Stimulated activated CD4-positive, alpha-beta T cell treated with anti-CD3 and anti-CD28 coated beads, Interleukin-15, amount 100 ng/mL, for 48 hours (primary cell): Measurements from ENCODE around the gene IL20.

ENCODE experiments used
- DNase-seq, 2 donors: peaks; one replicate each; pipeline ENCODE4 v3.0.0-alpha.2; 2020; ENCODE audit warnings: low read depth in 2 of 2

IL20 gene

DNA sequence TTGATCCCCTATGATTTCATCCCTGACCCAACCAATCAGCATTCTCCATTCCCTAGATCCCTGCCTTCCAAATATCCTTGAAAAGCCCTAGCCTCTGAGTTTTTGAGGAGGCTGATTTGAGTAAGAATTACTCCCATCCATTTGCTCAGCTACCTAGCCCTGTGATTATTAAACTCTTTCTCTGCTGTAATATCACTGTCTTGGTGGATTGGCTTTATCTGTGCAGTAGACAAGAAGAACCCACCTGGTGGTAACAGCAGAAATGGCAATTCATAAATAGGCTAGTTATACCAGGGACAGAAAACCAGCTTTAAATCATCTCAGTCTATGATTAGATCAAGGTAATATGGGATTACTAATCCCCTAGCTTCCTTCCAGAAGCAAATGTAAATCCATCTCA lies 13.0 kb downstream of the IL20 start:
- no peak for DNase-seq

GRCh38 chr1:206880314-206880713 lies 14.9 kb downstream of the IL20 start:
- DNase-seq: no peak

GRCh38 chr1:206882555-206882954 lies 17.1 kb downstream of the IL20 start:
- DNase-seq: no peak

- no peak for DNase-seq
These were observed 17.7 kb downstream of the IL20 start for GRCh38 chr1:206883160-206883559.

GRCh38 chr1:206883876-206884275 lies 18.5 kb downstream of the IL20 start:
- DNase-seq: no peak

GRCh38 chr1:206885341-206886060 lies 20.1 kb downstream of the IL20 start:
- no peak for DNase-seq

DNA sequence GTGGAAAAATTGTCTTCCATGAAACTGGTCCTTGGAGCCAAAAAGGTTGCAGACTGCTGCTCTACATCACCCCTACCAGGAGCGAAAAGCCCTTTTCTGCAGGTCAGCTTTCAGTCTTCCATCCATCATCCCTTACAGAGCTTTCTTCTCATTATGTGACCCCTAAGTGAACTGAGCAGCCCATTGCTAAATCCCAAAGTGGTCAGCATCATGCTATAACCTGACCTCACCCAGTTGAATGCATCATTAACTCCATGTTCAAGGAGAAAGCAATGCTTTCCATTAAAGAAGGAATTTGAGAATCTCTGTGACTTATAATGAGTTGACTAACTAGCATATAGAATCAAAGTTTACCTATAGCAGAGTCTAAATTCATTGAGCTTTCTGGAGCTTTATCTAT lies 21.4 kb downstream of the IL20 start:
- DNase-seq: no peak

GRCh38 chr1:206887701-206888100 lies 22.3 kb downstream of the IL20 start:
- DNase-seq: no peak

DNA sequence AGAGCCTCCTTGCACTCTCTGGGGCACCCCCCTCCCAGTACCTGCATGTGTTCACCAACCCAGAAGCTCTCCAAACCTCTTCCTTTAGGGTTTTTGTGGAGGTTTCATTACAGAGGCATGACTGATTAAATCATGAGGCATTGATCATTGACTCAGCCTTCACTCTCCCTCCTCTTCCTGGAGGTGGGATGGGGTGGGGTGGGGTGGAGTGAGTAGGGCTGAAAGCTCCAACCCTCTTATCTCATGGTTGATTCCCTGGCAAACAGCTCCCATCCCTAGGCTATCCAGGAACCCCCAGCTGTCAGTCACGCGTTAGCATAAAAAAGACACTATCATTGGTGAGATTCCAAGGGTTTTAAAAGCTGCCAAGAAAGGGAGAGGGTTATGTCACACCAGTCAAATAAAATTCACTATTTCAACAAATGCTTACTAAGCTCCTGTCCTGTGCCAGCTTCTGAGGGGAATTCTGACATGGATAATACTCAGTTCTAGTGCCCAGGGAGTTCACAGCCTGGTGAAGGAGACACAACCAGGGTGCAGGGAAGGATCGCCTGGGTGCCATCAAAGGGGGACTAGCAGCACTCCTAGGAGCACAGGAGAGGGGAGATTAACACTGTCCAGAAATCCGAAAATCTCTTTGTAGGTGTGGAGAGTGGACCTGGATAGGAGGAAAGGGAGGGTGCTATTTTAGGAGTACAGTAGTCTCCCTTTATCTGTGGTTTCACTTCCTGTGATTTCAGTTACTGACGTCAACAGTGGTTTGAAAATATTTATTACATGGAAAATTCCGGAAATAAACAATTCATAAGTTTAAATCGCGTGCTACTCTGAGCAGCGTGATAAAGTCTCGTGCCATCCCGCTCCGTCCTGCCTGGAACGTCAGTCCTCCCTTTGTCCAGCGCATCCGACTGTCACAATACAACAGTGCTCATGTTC lies 25.0 kb downstream of the IL20 start:
- DNase-seq: no peak

DNA sequence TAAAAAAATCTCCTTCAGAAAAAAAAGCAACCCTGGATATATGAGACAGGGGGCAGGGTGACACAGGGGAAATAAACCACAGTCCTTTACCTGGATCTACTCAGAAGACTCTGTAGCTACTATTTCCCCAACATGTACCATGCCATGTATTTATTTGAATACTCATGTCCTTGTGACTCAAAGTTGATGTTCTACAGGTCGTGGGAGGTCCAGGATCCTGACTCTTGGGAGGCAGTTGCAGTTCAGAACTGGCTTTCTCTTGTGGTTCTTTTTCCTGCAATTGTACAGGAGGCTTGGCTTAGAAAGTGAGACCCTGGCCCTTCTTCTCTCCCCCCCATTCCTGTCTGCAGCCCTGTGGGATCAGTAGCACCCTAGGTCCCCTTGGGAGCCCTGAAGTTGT lies 26.0 kb downstream of the IL20 start:
- DNase-seq: no peak

DNA sequence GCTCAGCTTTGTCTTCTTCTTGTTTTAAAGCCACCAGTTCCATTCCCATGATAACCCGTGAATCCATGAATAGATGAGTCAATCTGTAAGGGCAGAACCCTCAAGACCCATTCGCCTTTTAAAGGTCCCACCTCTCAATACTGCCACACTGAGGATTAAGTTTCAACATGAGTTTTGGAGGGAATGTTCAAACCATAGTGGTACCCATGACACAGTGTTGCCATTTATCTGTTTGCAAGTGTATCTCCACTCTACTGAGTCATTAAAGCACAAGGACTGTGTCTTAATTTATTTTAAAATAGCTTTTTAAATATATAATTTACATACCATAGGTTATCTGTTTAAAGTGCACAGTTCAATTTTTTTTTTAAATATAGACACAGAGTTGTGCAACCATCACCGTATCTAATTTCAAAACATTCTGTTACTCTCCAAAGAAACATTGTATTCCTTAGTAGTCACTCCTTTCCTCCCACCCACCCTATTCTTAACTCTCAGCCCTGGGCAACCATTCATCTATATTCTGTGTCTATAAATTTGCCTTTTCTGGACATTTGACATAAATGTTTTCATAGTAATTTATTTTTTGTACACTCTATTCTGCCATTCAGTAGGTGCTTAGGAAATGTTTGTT lies 27.0 kb downstream of the IL20 start:
- DNase-seq: no peak

- DNase-seq: no peak
These were observed 28.0 kb downstream of the IL20 start for GRCh38 chr1:206893380-206893779.

- no peak for DNase-seq
These were observed 29.9 kb downstream of the IL20 start for GRCh38 chr1:206895325-206895724.

DNA sequence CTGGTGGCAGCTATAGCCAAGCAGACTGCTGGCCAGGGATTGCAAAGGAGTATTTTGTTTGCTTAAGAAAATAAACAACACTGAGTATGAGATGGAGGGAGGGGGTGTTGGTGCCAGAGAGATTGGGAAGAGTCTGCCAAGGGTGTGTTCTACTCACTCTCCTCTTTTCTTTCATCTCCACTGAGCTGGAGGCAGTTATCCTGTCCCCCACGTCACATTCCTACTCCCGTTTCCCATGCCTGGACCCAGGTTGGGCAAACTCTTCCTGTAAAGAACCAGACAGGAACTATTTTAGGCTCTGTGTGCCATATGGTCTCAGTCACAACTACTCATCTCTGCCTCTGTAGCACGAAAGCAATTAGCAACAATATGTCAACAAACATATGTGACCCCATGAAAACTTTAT lies 30.4 kb downstream of the IL20 start:
- DNase-seq: no peak

DNA sequence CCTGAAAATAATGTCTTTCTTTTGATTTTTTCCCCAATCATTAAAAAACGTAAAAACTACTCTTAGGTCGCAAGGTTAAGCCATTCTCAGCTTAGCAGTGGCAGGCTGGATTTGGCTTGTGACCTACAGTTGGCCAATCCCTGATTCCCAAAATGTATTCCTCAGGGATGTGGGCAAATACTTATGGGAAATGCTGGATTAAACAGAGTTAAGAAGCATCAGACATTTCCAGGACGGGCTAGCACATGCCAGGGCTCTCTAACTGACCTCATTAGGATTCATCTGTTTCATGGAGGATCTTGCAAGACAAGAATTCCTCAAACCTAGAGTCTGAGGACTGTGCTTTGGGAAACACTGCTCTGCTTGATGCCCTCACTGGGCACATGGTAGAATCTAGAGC lies 30.8 kb downstream of the IL20 start:
- no peak for DNase-seq

- DNase-seq: peak; percentile 72 to 77
These were observed 31.8 kb downstream of the IL20 start, which contains the start of gene IL24 for GRCh38 chr1:206897175-206897574. IL24 (plus strand) TSS chr1:206897443; CDS start chr1:206897833, 390 bp downstream.

- no peak for DNase-seq
These were observed 32.9 kb downstream of the IL20 start for GRCh38 chr1:206898089-206898914.

DNA sequence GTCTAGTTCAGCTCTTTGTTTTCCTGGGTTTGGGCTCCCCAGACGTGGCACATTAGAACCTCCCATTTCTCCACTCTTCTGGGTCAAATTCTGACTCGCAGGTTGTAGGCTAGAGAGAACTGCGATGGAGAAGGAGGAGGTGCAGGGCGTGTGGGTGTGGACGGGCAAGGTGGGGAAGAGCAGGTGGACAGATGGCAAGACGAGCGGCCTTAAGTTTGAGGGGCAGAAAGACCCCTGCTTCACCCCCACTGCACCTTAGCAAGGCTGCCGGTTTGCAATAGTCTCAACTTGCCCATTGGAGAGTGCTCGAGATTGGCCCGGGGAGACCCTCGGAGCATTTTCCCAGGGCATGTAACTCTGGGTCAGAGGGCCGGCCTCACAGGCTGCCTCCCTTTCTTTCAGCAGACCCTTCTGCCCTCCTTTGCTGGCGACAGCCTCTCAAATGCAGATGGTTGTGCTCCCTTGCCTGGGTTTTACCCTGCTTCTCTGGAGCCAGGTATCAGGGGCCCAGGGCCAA lies 33.5 kb downstream of the IL20 start:
- DNase-seq: no peak

GRCh38 chr1:206899717-206900116 lies 34.3 kb downstream of the IL20 start:
- no peak for DNase-seq

DNA sequence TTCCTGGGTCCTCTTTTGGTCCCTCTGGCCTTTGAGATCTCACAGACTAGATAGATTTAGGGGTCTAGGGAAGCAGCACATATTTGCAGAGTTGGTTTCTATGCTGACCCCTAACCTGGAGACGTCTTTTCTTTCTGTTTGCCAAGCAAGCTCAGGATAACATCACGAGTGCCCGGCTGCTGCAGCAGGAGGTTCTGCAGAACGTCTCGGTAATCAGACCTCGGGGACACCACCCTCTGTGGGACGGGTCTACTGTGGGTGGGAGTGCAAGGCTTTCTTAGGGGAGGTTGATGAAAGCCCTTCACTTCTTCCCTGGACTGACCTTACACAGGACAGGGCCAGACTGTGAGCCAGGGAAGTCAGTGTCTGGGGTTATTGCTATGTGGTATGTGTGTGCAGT lies 34.7 kb downstream of the IL20 start:
- no peak for DNase-seq

- DNase-seq: no peak
These were observed 36.5 kb downstream of the IL20 start for GRCh38 chr1:206901944-206902343.
